GM12865 (cell line): ENCODE results near the gene CREB3L4.
"Not testable (repeated sequence)": the region's sequence is repeated elsewhere in the genome, so short reads cannot be mapped to it uniquely, and the experiment has no call there.

Source experiments
- DNase-seq: peaks from one replicate; pipeline ENCODE4 v3.0.0; 2010; ENCODE audit warnings: low read depth
- H3K4me3 ChIP-seq: 2 replicates; pipeline ENCODE4 v1.5.1; 2011; ENCODE audit warnings: mild to moderate bottlenecking, low read depth, low read length, control low read depth
- TF ChIP-seq, protein P1 (sequence below): IDR thresholded peaks from 2 replicates; pipeline ENCODE4 v1.5.1; 2011; ENCODE audit warnings: low read length, control low read depth, low read depth, inconsistent platforms; ENCODE audit not compliant: insufficient read depth; ENCODE audit errors: missing control alignments

Gene CREB3L4

DNA sequence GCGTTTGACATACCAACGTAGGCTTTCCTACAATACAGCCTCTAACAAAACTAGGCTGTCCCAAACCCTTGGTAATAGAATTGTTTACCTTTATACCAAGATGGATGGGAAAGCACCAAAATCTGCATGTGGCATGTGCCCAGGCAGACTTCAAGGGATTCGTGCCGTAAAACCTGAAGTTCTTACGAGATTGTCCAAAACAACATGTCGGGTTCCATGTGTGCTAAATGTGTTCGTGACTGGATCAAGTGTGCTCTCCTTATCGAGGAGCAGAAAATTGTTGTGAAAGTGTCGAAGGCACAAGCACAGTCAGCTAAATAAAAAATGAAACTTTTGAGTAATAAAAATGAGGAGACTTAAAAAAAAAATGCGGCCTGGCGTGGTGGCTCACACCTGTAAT, 27.9 kb downstream of the CREB3L4 start:
- no peak overlapping the region for H3K4me3 ChIP-seq
- TF ChIP-seq, protein P1, sequence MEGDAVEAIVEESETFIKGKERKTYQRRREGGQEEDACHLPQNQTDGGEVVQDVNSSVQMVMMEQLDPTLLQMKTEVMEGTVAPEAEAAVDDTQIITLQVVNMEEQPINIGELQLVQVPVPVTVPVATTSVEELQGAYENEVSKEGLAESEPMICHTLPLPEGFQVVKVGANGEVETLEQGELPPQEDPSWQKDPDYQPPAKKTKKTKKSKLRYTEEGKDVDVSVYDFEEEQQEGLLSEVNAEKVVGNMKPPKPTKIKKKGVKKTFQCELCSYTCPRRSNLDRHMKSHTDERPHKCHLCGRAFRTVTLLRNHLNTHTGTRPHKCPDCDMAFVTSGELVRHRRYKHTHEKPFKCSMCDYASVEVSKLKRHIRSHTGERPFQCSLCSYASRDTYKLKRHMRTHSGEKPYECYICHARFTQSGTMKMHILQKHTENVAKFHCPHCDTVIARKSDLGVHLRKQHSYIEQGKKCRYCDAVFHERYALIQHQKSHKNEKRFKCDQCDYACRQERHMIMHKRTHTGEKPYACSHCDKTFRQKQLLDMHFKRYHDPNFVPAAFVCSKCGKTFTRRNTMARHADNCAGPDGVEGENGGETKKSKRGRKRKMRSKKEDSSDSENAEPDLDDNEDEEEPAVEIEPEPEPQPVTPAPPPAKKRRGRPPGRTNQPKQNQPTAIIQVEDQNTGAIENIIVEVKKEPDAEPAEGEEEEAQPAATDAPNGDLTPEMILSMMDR: no peak
- no peak for DNase-seq

DNA sequence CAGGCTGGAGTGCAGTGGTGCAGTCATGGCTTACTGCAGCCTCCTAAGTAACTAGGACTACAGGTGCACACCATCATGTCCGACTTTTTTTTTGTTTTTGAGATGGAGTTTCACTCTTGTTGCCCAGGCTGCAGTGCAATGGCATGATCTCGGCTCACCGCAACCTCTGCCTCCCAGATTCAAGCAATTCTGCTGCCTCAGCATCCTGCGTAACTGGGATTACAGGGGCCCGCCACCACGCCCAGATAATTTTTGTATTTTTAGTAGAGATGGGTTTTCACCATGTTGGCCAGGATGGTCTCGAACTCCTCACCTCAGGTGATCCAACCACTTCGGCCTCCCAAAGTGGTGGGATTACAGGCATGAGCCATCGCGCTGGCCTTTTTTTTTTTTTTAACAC, 29.2 kb downstream of the CREB3L4 start:
- DNase-seq, H3K4me3 ChIP-seq: not testable (repeated sequence)

DNA sequence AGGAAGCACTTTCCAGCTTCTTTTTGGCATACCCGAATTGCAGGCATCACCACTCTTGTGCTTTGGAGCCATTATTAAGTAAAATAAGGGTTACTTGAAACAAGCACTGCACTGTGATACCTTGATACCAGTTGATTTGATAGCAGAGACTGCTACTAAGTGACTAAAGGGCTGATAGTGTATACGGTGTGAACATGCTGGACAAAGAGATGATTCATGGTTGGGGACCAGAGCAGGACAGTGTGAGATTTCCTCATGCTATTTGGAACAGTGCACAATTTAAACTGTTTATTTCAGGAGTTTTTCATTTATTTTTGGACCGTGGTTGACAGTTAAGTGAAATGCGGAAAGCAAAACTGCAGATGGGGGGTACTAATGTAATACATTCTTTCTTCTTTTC, 32.7 kb downstream of the CREB3L4 start:
- no peak overlapping the region for H3K4me3 ChIP-seq
- DNase-seq: no peak
- TF ChIP-seq, protein P1: no peak

DNA sequence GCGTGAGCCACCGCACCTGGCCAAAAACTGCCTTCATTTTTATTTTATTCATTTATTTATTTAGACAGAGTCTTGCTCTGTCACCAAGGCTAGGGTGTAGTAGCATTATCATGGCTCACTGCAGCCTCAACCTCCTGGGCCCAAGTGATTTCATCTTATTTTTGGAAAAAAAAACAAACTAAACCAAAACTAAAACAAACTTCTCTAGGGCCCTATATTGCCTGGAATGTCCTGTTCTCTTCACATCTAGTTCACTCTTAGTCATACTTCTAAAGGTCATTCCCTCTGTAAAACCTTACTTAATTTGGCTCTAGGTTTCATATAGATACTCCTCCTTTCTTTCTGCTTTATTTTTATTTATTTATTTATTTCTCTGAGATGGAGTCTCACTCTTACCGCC, 38.4 kb downstream of the CREB3L4 start:
- no peak overlapping the region for H3K4me3 ChIP-seq
- no peak for DNase-seq
- TF ChIP-seq, protein P1: no peak

DNA sequence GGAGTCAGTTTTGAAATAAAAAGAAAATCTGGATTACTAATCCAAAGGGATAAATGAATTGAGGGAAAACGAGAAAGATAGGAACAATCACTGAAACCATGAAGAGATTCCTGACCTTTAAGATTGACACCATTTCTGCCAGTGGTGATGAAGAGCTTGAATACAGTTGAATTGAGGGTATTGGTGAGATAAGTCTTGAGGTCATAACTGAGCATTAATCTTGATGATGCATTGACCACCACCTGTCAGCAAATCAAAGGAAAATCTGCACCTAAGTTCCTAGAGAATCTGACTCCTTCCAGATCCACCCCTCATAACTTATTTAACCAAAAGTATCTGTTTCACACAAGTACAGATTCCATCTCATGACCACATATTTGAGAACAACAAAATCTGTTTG, 44.4 kb downstream of the CREB3L4 start:
- no peak overlapping the region for H3K4me3 ChIP-seq
- no peak for DNase-seq
- TF ChIP-seq, protein P1: no peak

DNA sequence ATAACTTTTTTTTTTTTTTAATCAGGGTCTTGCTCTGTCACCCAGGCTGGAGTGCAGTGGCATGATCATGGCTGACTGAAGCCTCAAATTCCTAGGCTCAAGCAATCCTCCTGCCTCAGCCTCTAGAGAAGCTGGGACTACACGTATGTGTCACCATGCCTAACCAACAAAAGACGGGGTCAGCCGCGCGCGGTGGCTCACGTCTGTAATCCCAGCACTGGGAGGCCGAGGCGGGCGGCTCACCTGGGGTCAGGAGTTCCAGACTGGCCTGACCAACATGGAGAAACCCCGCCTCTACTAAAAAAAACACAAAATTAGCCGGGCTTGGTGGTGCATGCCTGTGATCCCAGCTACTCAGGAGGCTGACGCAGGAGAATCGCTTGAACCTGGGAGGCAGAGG, 44.8 kb downstream of the CREB3L4 start:
- DNase-seq, H3K4me3 ChIP-seq: not testable (repeated sequence)

DNA sequence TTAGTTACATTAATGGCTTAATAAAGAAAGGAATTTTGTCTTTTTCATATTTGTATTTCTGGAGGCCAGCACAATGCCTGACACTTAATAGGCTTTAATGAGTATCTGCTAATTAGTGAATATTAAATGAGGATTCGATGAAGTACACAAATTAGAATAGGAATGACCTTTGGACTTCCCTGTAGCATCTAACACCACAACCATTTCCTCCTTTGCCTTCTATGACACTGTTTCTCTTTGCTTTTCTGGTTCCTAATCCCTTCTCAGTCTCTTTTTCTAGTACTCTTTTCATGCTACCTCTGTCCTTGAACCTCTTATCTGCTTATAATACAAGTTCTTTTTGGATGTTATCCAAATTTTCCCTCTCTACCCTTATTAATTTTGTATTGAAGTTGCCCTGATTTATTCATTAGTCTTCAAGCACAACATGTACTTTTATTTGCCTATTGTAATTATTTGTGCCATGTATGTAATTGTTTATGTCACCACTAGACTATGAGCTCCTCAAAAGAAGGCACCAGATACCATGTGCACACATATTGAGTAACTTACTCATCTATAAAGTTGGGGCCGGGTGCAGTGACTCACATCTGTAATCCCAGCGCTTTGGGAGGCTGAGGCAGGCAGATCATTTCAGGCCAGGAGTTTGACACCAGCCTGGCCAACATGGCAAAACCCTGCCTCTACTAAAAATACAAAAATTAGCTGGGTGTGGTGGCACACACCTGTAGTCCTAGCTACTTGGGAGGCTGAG, 46.6 kb downstream of the CREB3L4 start:
- DNase-seq: no peak
- TF ChIP-seq, protein P1: no peak
- no peak overlapping the region for H3K4me3 ChIP-seq

DNA sequence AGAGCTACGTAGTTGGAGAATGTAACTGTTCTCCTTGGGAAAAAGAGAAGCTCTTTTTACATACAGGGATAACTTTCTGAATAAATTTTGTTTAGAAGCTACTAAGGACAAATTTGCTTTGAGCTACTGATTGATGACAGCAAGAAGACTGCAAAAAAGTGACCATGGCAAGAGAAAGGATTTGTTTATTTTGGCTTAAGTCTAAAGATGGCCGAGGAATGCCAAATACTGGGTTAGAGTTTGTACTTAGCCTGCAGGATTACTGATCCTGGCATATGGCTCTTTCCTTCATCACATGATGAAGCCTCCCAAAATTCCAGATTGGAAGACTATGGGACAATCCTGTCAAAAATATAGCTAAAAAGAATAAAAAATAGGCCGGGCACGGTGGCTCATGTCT, 51.6 kb downstream of the CREB3L4 start:
- H3K4me3 ChIP-seq: no peak overlapping the region
- no peak for DNase-seq
- TF ChIP-seq, protein P1: no peak
